Hippocampal formation (tissue), 2 donors: Measurements from ENCODE around the gene L3MBTL4.
A peak's percentile ranks its signal among the peaks of the same experiment; 100 is the strongest.
"Not testable (repeated sequence)": the region's sequence is repeated elsewhere in the genome, so short reads cannot be mapped to it uniquely, and the experiment has no call there.

Experiments
- DNase-seq, 2 donors: peaks; one replicate each; lab custom pipeline; 2025; lab: John Stamatoyannopoulos, UW

L3MBTL4 gene

DNA sequence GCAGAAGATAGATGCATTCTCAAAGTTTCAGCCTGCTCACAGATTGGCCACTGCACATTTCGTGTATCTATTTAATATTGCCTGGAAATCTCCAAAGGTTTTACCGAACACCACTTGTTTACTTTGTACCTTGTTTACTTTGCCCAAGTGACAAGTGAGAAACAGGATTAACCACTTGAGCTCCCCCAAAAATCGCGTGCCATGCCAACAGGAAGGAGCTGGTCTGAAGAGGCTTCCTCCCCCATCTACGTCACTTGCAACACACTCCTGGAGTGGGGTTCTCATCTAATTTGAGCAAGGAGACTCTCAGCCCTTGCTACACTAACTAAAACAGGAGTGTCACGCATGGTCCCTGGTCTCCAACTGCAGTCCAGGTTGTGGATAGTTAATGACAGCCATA, 306.9 kb downstream of the L3MBTL4 start:
- DNase-seq: no peak

DNA sequence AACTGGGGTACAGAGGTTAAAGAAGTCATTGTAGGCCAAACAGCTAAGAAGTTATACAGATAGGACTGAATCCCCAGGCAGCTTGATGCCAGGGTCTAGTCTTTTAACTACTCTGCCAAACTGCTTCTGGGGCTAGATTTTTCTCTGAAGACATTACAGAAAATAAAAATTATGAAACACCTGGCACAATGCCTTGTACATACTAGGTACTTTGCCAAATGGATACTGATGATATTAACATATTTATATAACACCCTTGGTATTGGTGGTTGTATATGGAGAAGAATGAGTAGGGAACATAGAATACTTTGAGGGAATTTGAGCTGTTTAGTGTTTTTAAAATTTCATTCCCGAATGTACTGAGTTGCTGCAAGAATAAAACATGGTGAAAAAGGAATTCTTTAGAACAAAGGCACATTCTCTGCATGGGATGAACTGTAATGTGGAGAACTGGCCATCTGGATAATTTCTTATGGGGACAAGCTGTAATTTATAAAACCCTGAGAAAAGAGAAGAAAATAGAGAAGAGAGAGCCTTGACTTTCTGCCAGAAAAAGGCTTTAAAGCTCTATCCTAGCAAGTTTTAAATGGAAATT, 308.5 kb downstream of the L3MBTL4 start:
- DNase-seq: peak in 1 of 2 donors; percentile 57

DNA sequence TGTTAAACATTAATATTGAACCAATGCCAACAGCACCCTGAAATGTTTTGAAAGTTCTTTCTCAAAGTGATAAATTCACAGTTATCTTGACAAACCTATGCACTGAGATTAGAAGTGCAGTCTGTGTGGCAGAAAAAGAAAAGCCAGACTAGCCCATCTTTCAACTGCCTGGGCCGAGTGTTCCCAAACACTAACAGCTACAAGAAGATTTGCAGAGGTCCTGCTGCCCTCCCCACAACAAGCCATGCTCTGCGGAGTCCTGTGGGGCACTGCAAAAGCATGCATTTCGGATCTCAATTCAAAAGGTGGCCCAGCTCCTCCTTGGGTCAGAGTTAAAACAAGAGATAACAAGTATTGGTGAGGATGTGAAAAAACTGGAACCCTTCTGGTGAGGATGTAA, 311.0 kb downstream of the L3MBTL4 start:
- no peak for DNase-seq

DNA sequence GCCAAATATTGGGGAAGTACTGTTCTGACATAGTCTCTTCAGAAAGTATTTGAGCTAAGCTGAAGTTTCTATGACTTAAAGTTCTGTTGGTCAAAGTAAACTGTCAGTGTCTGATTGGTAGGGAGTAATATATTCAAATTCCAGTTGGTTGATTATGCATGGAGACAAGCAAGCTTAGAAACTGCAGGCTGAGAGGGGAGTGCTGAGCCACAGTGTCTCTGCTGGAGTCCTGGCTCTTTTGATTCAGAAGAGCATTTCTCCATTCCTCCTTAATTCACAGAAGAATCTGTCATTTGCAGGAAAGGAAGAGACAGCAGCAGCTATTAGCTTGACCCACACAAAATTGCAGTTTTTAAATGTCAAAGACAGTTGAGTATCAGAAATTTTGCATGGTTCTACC, 318.0 kb downstream of the L3MBTL4 start:
- DNase-seq: no peak

- DNase-seq: no peak
These were observed 326.3 kb downstream of the L3MBTL4 start for GRCh38 chr18:6088432-6088831.

GRCh38 chr18:6086731-6087130, 328.0 kb downstream of the L3MBTL4 start:
- no peak for DNase-seq

DNA sequence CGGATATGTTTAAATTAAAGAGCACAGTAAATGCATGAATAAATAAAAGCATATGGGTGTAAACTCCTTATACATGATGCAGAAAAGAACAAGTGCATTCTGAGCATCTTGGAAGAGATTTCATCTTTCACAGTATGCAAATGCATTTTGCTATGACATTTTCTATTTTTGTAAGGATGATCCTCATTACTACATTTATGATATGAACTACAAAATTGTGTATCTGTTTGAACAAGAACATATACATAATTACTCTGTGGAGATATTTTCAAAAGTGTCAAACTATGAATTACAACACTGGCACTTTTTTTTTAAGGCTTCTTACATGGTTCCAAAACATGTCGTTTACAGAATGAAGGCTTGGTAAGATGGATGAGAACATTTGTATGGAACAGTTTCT, 335.3 kb downstream of the L3MBTL4 start:
- DNase-seq: no peak

GRCh38 chr18:6078877-6079276, 335.8 kb downstream of the L3MBTL4 start:
- no peak for DNase-seq

DNA sequence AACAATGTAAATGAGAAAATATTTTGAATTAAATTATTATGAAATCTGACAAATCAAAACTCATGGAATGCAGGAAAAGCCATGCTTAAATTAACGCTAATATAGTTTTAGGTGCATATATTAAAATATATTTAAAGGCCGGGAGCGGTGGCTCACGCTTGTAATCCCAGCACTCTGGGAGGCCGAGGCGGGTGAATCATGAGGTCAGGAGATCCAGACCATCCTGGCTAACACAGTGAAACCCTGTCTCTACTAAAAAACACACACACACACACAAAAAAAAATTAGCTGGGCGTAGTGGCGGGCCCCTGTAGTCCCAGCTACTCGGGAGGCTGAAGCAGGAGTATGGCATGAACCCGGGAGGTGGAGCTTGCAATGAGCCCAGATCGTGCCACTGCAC, 342.3 kb downstream of the L3MBTL4 start:
- not testable (repeated sequence) for DNase-seq

GRCh38 chr18:6069539-6069938, 345.2 kb downstream of the L3MBTL4 start:
- DNase-seq: no peak

GRCh38 chr18:6069103-6069502, 345.6 kb downstream of the L3MBTL4 start:
- DNase-seq: no peak

DNA sequence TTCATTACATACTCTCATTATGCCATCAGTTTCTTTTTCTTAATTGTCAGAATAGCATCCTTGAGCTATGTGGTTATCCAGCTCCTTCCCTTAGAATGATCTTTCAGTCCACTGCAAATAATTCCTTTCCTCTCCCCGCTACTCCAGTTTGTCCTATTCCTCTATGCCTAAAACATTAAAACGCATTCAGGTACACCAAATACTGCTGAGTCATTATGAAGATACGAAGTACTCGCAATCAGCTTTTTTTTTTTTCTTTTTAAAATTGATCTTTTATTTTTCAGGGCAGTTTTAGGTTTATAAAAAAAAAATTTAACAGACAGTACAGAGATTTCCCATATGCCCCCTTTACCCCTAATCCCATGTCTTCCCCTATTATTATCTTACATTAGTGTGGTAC, 354.6 kb downstream of the L3MBTL4 start:
- no peak for DNase-seq

GRCh38 chr18:6059551-6059950, 355.2 kb downstream of the L3MBTL4 start:
- DNase-seq: no peak

GRCh38 chr18:6058941-6059340, 355.8 kb downstream of the L3MBTL4 start:
- DNase-seq: no peak

- DNase-seq: no peak
These were observed 357.1 kb downstream of the L3MBTL4 start for GRCh38 chr18:6057604-6058003.

- no peak for DNase-seq
These were observed 358.4 kb downstream of the L3MBTL4 start for GRCh38 chr18:6056171-6056910.

GRCh38 chr18:6055711-6056110, 359.0 kb downstream of the L3MBTL4 start:
- no peak for DNase-seq

DNA sequence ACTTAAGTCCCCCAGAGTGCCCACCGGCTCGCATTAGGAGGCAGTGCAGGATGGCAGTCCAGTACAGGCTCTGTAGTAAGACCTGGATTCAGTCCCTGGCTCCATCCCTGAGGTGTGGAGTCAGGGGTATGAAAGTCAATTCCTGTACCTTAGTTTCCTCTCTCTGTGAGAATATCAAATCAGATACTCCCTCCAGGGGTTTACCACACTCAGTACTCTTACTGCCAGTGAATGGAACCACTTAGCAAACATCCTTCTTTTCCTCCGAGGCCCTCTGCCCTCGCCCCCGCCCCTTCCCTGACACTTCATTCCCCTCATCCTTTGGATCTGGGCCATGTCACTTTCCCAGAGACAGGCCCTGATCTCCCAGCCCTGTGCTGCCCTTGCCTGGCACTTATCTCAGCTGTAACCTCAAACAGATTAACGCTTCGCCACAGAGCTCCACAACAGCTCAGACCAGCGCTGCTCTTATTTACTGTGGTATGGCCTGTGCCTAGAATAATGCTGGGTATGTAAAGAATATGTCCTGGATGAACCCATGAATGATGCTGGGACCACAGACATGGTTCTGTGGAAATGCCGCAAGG, 360.4 kb downstream of the L3MBTL4 start:
- no peak for DNase-seq

DNA sequence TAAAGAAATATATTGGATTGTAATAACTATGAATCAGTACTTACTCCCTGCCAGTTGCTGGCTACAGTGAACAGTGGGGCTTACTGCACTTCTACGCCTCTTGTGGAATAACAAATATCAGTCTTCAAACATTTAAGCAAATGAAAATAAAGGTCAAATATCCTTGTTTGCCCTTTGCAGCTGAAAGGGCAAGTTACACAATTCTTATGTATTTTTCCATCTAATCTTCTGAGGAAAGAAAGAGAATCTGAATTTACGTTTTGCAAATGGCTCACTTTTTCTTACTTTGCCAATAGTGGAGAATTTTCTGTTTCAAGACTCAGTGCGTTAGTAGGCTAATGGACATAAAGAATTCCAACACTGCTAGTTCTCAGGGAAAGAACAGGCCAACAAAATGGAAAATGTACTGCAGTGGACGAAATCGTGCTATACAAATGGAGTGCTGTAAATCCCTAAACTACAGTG, 362.2 kb downstream of the L3MBTL4 start:
- DNase-seq: no peak

DNA sequence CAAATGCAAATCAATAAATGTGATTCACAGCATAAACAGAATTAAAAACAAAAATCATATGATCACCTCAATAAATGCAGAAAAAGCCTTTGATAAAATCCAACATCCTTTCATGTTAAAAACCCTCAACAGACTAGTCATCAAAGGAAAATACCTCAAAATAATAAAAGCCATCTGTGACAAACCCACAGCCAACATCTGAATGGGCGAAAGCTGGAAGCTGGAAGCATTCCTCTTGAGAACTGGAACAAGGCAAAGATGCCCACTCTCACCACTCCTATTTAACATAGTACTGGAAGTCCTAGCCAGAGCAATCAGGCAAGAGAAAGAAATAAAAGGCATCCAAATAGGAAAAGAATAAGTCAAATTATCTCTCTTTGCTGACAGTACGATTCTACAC, 367.1 kb downstream of the L3MBTL4 start:
- not testable (repeated sequence) for DNase-seq

- DNase-seq: no peak
These were observed 369.9 kb downstream of the L3MBTL4 start for GRCh38 chr18:6044773-6045172.

DNA sequence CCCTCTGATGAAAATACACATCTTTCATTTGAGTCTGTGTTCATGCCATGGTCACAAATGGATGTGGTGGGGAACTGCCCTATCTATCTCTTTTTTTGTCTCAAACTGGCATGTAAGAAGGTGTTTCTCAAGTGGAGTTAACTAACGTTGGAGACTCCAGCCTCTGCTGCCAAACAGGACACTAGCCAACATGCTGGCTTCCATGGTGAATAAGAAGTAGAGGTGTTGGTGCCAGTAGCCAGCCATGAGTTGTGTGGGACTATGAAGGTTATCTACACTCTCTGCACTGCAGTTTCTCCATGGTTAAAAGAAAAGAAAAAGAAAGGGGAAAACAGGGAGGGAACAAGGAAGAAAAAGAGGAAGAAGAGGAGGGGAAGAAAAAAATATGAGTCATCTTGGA, 370.4 kb downstream of the L3MBTL4 start:
- DNase-seq: no peak

- DNase-seq: no peak
These were observed 375.7 kb downstream of the L3MBTL4 start for GRCh38 chr18:6039055-6039454.
